Skeletal muscle tissue (tissue), 4 donors: ENCODE measurements around the gene SRF. TPM values are rescaled to one million over a fixed set of nuclear protein-coding genes. Genes with fewer than 3 reads are reported as not detected.

ENCODE experiments used
- H3K27ac ChIP-seq: one replicate; pipeline ENCODE4 v1.7.0; 2013; ENCODE audit warnings: mild to moderate bottlenecking, low read depth, low read length, inconsistent platforms
- H3K27me3 ChIP-seq, 3 donors: one replicate each; pipeline ENCODE4 v1.7.0; 2013; ENCODE audit warnings: low read length in 3 of 3; ENCODE audit not compliant: control insufficient read depth in 3 of 3, insufficient read depth in 3 of 3
- H3K36me3 ChIP-seq, 3 donors: one replicate each; pipeline ENCODE4 v1.7.0; 2013; ENCODE audit warnings: low read length in 3 of 3; ENCODE audit not compliant: control insufficient read depth in 3 of 3, insufficient read depth in 3 of 3
- H3K4me1 ChIP-seq, 3 donors: one replicate each; pipeline ENCODE4 v1.7.0; 2013; ENCODE audit warnings: low read length in 3 of 3, mild to moderate bottlenecking in 3 of 3; ENCODE audit not compliant: control insufficient read depth in 3 of 3, insufficient read depth in 3 of 3
- H3K4me3 ChIP-seq, 3 donors: one replicate each; pipeline ENCODE4 v1.7.0; 2013; ENCODE audit warnings: low read length in 3 of 3
- H3K9ac ChIP-seq, 3 donors: one replicate each; pipeline ENCODE4 v1.7.0; 2013; ENCODE audit warnings: low read length in 3 of 3, mild to moderate bottlenecking in 3 of 3, moderate library complexity in 2 of 3, low read depth in 1 of 3
- H3K9me3 ChIP-seq, 3 donors: one replicate each; pipeline ENCODE4 v1.7.0; 2013; ENCODE audit warnings: low read length in 3 of 3; ENCODE audit not compliant: control insufficient read depth in 3 of 3
- total RNA-seq: library from RNA; depleted of rRNA; stranded (reverse); fragments of >200 nt; gene quantifications from one replicate; pipeline ENCODE4 v1.2.3, GENCODE V29; 2014
- donor health status: Osteomylitis.

The SRF gene
- total RNA-seq, 1 donor from 2014 or later, result 21.4 TPM

- peaks cover 30 to 51% (median 39%) of the 10 kb centered on the region in 3 donors for H3K36me3 ChIP-seq
- H3K27me3 ChIP-seq, result no peaks in the 10 kb centered on the region
- no peak overlapping the region for H3K27ac ChIP-seq
- H3K9me3 ChIP-seq, result no peaks in the 10 kb centered on the region
- H3K4me1 ChIP-seq, result peaks cover 0 to 3% (median 0%) of the 10 kb centered on the region in 3 donors
- H3K4me3 ChIP-seq, result no peak overlapping the region
- no peak overlapping the region for H3K9ac ChIP-seq
These were observed 49.4 kb downstream of the SRF start for GRCh38 chr6:43220439-43220951.

DNA sequence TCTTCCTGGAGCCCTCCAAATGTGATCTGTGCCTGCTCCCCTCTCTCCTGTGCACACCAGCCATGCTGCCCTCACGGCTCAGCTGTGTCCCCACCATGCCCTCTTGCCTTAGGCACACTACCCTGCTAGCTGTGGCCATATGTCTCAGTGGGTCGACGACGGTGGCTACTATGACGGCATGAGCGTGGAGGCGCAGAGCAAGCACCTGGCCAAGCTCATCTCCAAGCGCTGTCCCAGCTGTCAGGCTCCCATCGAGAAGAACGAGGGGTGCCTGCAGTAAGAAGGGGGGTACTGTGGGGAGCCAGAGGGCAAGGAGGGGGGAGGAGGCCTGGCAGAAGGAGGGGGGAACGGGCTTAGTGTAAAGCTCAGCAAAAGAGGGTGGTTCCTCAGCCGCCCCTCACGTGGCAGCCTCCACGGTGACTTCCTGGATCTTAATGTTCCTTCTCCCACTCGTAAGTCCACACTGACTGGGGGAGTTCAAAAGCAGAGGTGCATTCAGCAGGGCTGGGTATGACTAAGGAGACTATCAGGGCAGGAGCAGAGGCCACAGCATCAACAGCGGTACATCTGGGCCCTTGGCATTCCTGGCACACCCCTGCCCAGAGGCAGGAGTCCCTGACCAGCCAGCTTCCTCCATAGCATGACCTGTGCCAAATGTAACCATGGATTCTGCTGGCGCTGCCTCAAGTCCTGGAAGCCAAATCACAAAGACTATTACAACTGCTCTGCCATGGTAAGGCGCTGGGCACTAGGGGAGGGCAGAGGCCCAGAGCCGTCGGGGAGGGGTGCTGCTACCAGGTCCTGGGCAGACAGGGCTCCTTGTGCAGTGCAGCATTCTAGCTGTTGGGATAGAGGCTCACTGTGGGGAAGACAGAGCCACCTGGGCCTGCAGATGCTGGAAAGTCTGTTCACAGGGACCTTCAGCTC lies 50.2 kb downstream of the SRF start:
- H3K36me3 ChIP-seq, result peaks cover 25 to 50% (median 38%) of the 10 kb centered on the region in 3 donors
- H3K9ac ChIP-seq, result no peak overlapping the region
- H3K4me3 ChIP-seq, result no peak overlapping the region
- H3K27ac ChIP-seq, result no peak overlapping the region
- H3K4me1 ChIP-seq, result peaks cover 0 to 3% (median 0%) of the 10 kb centered on the region in 3 donors
- H3K9me3 ChIP-seq, result no peaks in the 10 kb centered on the region
- no peaks in the 10 kb centered on the region for H3K27me3 ChIP-seq

DNA sequence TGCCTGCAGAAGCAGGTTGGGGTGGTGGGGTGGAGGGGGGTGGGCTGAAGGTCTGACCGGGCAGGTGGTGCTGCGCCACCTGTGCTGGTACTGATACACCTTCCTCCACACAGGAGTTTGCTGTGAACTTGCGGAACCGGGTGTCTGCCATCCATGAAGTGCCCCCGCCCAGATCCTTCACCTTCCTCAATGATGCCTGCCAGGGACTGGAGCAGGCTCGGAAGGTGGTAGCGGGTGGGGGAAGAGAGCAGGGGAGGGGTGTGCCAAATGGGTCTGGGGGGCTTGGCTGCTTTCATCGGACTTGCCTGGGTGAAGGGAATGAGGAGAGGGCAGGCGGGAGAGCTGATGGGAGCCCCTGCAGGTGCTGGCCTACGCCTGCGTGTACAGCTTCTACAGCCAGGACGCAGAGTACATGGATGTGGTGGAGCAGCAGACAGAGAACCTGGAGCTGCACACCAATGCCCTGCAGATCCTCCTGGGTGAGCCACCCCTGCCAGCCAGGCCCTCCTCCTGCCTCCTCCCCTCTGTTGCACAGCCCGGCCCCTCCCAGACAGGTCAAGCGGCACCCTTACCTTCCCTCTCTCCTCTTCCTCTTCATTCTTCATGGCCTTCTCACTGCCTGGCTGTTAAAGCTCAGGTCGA lies 51.5 kb downstream of the SRF start:
- Histone ChIP-seq H3K9me3 (no peaks in the 10 kb centered on the region), H3K4me3 (no peak overlapping the region), H3K27me3 (no peaks in the 10 kb centered on the region), H3K4me1 (peaks cover 0 to 3% (median 0%) of the 10 kb centered on the region in 3 donors), H3K9ac (no peak overlapping the region), H3K36me3 (peaks cover 19 to 40% (median 32%) of the 10 kb centered on the region in 3 donors), H3K27ac (no peak overlapping the region)

DNA sequence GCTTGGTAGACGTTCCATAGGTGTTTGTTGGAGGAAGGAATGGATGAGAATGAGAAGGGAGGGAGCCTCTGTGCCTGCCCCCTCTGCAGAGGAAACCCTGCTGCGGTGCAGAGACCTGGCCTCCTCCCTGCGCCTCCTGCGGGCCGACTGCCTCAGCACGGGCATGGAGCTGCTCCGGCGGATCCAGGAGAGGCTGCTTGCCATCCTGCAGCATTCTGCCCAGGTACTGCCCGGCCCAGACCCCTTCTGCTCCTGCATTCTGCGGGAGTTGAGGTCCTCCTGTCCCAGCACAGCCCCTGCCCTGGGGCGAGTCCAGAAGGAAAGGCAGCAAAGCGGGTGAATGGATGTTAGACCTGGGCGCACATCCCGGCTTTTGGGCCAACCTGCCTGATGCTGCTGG lies 52.1 kb downstream of the SRF start:
- Histone ChIP-seq H3K36me3 (peaks cover 18 to 40% (median 32%) of the 10 kb centered on the region in 3 donors), H3K4me1 (peaks cover 0 to 3% (median 0%) of the 10 kb centered on the region in 3 donors)

DNA sequence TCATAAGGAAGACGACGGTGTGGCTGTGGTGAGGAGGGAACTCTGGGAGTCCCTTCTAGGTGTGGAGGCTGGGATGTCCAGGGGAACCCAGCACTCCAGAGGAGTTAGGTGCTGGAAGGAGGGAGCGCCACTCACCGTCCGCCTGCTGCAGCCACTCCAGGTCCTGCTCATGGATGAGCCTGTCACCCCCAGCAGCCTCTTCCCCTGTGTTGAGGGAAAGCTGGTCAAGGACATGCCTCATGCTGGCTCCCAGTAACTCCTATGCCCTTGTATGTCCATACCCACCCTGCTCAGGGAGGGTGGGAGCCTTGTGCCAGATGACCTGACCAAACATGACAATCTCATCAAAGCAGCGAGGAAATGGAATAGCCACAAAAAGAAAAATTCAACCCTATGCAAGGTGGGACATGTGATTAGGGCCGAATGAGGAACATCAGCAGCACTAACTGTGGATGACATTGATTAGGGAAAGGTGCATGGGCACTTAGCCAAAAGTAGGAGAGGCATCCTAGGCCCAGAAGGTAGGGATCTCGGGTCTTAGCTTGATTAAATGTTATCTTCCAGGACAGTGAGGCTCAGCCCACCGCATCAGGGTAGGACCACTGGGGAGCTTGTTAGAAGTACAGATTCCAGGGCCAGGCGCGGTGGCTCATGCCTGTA lies 55.3 kb downstream of the SRF start:
- Histone ChIP-seq H3K27me3 (peaks cover 0 to 4% (median 0%) of the 10 kb centered on the region in 3 donors), H3K9ac (no peak overlapping the region), H3K27ac (no peak overlapping the region), H3K4me3 (no peak overlapping the region), H3K36me3 (peaks cover 12 to 27% (median 24%) of the 10 kb centered on the region in 3 donors), H3K4me1 (peaks cover 4 to 13% (median 5%) of the 10 kb centered on the region in 3 donors), H3K9me3 (no peaks in the 10 kb centered on the region)

More for the DNA sequence above, 52.1 kb downstream of the SRF start:
- Histone ChIP-seq H3K27me3 (no peaks in the 10 kb centered on the region), H3K9me3 (no peaks in the 10 kb centered on the region), H3K27ac (no peak overlapping the region), H3K4me3 (no peak overlapping the region), H3K9ac (no peak overlapping the region)

- Histone ChIP-seq H3K27ac (no peak within 1 kb of the TSS), H3K4me1 (peaks cover 4 to 11% (median 5%) of the 10 kb centered on the region in 3 donors), H3K36me3 (peaks cover 4 to 11% (median 8%) of the 10 kb centered on the region in 3 donors), H3K4me3 (peak within 1 kb of the TSS; percentile 73 to 81 (median 81)), H3K9ac (peak within 1 kb of the TSS; percentile 67 to 82 (median 72)), H3K27me3 (peaks cover 0 to 5% (median 0%) of the 10 kb centered on the region in 3 donors), H3K9me3 (no peaks in the 10 kb centered on the region)
These were observed 58.1 kb downstream of the SRF start, which contains the start of gene DNPH1 for GRCh38 chr6:43228951-43229802. Gene DNPH1 (minus strand): TSS chr6:43229481. CDS start chr6:43229456, 25 bp downstream.

DNA sequence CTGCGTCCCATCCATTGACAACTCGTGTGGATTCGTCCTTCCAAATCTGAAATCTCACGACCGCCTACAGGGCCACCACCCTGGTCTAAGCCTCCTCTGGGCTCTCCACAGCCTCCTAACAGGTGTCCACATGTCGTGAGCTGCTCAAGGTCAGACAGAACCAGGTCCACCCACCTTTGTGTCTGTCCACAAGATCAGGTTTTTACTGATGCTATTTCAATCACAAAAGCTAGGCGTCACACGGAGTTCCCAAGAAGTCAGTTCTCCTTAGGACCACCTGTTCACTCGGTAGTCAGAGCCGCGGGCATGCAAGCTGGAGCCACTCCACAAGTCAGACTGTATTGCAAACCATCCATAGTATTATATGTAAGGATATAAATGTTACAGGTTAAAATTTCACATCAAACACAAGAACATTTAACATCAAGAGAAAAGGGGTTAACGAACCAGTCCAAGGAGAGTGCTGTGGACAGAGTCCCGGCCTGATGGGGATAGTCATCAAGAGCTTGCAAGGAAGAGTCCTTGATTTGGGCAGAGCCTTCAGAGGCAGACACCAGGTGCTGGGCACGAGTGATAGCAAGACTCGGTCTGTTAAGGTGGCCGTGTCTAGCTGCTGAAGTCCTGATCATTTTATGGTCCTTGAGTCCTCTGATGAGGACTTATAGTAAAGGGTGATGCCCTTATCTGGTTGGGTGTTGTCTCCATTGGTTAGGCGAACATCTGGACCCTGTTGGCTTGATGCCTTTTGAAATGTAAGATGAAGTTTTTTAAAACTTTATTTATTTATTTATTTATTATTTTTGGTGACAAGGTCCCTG lies 58.9 kb downstream of the SRF start:
- Histone ChIP-seq H3K4me3 (peak overlapping the region; percentile 62 to 81 (median 73)), H3K9ac (peak overlapping the region in 1 of 3 donors; percentile 82), H3K36me3 (peaks cover 4 to 9% (median 7%) of the 10 kb centered on the region in 3 donors), H3K4me1 (peaks cover 4 to 11% (median 5%) of the 10 kb centered on the region in 3 donors), H3K27ac (no peak overlapping the region), H3K27me3 (peaks cover 0 to 5% (median 0%) of the 10 kb centered on the region in 3 donors), H3K9me3 (no peaks in the 10 kb centered on the region)

GRCh38 chr6:43231053-43231452 lies 60.0 kb downstream of the SRF start:
- Histone ChIP-seq H3K4me1 (peaks cover 4 to 11% (median 5%) of the 10 kb centered on the region in 3 donors), H3K27me3 (peaks cover 0 to 5% (median 0%) of the 10 kb centered on the region in 3 donors), H3K4me3 (no peak overlapping the region), H3K36me3 (peaks cover 1 to 4% (median 2%) of the 10 kb centered on the region in 3 donors), H3K27ac (no peak overlapping the region), H3K9ac (no peak overlapping the region), H3K9me3 (no peaks in the 10 kb centered on the region)
